GM18951 (cell line): ENCODE results near the gene MEIS1.

ENCODE experiments used
- POLR2A ChIP-seq: IDR thresholded peaks from 4 replicates; pipeline ENCODE4 v1.6.1; 2011; ENCODE audit warnings: mild to moderate bottlenecking; ENCODE audit not compliant: insufficient read length, insufficient read depth; ENCODE audit errors: extremely low read depth
- in situ Hi-C: fragments of 300-500 bp; cut with MboI; formaldehyde crosslinking; loops from one replicate; pipeline ENCODE4 v1.12.0; 2022; ENCODE audit warnings: low sequenced_read_pairs, mixed read lengths, inconsistent platforms; ENCODE audit not compliant: unreplicated experiment

MEIS1 gene

DNA sequence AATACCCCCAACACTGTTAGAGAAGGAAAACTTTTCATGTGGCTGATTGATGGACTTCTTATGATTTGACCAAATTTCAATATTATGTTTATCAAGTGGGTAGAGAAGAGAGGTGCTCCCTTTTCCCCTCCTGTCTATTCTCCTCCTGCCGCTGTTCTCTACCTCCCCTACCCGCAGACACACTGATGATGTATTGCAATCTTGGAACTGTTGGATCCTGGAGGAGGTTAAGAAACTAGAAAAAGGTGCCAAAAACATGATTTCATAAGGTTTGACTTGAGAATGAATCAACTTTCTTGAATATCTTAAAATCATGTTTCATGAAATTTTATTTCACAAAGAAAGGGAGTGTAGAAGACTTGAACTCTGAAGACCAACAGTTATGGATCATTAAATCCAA, 125.8 kb downstream of the MEIS1 start:
- in situ Hi-C loops, result no loop called here
- TF ChIP-seq POLR2A, result no peak

DNA sequence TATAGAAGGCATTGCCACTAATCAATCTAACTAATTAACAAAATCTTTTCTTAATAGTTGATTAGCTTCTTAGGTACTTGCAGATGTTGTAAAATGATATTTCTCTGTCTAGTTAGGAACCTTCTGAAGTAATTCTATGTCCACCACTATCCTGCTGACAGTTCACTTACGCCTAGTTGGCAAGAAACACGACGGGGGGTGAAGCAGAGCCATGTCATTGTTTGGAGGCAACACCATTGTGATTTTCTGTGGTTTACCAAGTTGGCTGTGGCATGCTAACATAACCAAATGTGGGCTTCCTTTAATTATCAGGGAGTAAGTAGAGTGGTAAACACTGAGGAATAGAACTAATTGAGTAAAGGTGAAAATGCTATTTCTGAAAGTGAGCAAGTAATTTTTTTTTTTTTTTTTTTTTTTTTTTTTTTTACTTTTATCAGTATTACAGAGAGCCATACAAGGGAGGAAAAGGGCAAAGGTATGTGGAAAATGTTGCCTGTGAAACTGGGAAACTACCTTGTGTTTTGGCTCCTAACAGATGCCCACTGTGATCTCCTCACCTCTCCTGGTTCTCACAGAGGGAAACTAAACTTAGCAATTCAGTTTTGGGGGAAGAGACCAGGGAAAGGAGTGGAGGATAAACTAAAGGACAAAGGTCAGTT, 126.8 kb downstream of the MEIS1 start:
- no peak for TF ChIP-seq POLR2A
- in situ Hi-C loops, result no loop called here

DNA sequence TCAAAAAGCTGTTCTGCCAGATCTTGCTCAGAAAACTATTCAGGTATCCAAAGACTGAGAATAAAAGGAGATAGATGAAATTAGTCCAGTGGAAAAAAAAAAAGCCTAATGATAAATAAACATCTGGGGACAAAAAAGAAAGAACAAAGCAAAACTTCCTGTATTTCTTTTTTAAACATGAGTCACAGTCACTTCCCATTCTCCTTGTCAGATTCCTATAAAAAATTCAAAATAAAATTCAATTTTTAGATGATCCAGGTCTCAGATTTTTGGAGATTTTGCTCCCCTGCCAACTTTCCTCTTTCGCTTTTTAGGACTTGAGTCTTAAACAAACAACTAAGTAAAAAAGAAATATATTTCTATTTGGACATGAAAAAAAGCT, 127.4 kb downstream of the MEIS1 start:
- no peak for TF ChIP-seq POLR2A
- in situ Hi-C loops, result no loop called here

DNA sequence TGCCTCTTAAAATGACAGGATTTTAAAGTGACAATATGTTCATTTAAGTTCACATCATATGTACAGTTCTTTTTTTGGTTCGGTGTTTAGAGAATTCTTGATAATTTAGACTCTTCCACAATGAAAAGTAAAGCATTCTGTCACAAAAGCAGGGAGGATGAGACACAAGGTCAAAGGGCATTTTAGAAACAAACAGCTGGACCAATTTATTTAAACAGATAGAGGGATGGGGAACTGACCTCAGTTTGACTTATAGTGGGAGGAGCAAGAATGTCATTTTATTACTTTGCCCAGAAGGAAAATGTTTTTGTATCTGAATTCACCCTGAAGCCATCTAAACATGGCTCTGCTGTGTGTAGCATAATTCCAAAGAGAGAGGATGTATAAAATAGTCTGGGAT, 128.5 kb downstream of the MEIS1 start:
- no peak for TF ChIP-seq POLR2A
- in situ Hi-C loops, result no loop called here

DNA sequence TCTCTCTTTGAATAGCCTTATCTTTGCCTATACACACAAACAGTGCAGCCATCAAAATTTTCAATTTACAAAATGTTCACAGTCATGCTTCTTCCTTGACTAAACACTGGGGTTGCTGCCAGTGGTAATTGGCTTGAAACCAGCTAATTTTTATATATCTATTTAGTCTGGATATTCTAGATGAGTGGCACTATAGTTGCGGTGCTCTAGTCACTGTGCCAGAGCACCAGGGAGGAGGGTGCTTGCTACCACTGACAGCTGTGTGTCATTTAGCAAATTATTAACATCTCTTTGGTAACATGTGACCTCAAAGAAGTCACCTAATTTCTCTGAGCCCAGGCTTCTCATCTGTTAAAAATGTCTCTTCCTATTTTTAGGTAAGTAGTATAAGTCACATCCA, 130.4 kb downstream of the MEIS1 start:
- in situ Hi-C loops, result no loop called here
- TF ChIP-seq POLR2A, result no peak

DNA sequence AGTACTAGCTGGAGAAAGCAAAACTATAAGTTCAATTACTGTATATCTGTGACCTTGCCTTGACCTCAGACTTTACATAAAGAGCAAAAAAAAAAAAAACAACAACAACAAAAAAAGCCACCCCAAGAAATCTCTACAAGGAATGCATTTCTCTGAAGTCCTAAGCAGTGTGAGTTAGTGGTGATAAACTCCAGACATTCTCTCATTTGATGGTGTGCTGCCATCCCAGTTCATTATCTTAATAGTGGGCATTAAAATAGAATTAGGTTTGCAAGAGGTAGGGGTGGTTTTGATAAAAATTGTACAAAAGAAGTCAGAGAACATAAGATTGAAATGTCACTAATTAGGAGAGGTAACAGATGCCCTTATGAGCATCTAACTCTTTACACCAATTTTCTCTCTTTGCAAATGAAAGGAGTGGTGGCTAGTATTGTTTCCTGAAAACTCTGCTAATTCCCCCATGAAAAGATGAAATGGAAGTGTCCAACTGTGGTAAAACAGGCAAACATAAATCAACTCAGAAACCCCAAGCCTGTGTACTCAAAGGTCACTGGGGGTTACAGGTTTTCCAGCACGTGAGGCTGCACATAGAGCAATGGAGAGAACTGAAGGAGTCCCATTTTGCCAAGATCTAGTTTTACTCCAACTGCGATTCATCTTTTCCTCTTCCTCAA, 131.9 kb downstream of the MEIS1 start:
- TF ChIP-seq POLR2A, result no peak
- in situ Hi-C loops, result no loop called here

DNA sequence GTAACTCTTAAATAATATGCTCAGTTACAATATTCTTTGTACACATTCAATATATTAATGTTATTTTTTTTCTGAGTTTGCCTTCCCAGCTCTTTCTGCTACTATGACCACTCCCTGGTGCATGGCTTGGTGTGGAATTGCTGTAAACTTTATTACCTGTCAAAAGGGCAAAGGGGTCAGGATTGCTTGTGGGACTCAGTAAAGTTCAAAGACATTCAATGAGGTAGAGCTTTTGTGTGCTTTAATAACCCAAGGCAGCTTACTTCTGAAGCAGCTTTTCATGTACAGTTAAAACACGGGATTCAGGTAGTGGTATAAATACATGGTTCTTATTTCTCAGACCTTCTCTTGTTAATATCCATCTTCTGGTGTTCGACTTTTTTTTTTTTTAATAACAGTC, 132.8 kb downstream of the MEIS1 start:
- in situ Hi-C loops, result no loop called here
- TF ChIP-seq POLR2A, result no peak

DNA sequence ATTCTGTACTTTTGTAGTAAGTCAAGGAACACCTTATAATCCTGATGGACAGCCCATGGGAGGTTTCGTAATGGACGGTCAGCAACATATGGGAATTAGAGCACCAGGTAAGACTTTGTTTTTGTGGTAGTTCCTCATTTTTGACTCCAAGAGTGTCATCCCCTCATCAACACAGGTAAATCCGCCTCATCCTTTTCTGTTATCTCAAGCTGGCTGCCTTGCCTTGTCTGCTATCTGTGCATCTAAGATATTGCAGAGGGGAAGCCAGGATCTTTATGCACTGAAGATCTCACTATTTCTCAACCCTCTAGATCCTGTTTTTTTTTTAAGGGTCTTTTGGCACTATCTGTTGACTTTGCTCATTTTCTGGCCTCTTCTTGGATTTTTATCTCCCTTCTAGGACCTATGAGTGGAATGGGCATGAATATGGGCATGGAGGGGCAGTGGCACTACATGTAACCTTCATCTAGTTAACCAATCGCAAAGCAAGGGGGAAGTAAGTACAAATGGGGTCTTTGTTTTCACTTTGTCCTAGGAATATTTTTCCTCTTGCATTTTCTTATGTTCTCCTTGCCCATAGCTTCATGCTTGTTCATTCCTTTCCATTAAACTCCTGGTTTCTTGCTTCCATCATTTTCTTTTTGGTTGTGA, 133.8 kb downstream of the MEIS1 start:
- TF ChIP-seq POLR2A, result no peak
- in situ Hi-C loops, result no loop called here

DNA sequence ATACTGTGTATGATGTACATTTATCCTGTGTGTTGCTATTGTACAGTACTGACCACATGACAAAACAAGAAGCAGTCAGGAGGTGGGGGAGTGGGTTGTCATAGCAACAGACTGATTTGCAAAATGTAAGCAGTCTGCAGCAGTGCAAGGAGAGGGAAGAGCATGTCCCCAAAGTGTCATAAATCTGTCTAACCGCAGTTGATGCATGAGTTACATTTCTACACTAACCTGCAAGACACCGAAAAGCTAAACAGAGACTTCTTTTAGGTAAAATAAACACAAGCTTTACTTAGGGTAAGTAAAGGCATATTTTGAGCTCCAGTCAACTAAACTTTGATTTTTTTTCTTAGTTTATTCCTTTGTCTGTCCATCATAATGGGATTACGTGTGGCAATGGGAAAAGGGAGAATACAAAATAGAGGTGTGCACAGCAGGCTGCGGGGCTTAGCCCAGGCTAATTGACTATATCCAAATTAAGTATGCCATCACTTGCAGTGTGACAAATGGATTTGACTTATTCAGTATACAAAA, 134.5 kb downstream of the MEIS1 start:
- in situ Hi-C loops, result no loop called here
- no peak for TF ChIP-seq POLR2A

DNA sequence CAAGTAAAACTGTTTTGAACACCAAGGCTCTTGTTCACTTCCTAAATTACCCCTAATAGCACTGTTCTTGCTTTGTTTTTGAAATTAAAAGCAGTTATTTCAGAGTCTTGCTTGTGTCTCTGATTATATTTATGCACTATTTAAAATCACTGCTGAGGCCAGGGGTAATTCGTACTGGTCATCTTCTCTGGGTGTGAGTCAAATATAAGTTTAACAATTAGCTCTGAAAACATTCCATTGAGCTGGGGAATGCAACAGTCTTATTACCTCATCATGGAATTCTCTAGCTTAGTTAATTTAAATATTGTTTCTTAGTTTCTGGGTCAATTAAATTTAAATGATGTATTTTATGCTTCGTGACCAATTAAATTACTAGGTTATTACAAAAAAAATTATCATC, 135.0 kb downstream of the MEIS1 start:
- in situ Hi-C loops, result no loop called here
- TF ChIP-seq POLR2A, result no peak

DNA sequence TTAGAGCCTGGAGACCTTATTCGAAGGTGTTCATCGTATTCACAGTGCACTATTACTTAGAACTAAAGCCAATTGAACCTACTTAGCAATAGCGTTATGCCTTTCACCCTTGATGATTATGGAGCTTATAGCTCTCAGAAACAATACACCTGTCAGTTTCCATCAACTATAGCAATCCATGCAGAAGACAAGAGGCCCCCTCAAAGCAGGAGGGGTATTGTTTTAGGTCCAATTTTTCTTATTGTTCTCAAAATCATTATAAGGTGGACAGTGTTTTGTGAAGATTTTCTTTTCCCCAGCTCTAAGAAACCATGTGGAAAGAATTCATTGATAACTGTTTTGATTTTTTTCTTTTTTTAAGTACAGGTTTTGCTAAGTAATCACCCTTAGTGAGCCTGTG, 135.5 kb downstream of the MEIS1 start:
- in situ Hi-C loops, result no loop called here
- no peak for TF ChIP-seq POLR2A

DNA sequence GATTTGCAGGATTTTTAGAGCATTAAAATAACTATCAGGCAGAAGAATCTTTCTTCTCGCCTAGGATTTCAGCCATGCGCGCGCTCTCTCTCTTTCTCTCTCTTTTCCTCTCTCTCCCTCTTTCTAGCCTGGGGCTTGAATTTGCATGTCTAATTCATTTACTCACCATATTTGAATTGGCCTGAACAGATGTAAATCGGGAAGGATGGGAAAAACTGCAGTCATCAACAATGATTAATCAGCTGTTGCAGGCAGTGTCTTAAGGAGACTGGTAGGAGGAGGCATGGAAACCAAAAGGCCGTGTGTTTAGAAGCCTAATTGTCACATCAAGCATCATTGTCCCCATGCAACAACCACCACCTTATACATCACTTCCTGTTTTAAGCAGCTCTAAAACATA, 137.0 kb downstream of the MEIS1 start:
- in situ Hi-C loops, result no loop called here
- no peak for TF ChIP-seq POLR2A

DNA sequence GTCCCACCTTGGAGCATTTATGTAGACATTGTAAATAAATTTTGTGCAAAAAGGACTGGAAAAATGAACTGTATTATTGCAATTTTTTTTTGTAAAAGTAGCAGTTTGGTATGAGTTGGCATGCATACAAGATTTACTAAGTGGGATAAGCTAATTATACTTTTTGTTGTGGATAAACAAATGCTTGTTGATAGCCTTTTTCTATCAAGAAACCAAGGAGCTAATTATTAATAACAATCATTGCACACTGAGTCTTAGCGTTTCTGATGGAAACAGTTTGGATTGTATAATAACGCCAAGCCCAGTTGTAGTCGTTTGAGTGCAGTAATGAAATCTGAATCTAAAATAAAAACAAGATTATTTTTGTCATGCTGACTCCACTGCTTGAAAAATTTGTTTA, 137.5 kb downstream of the MEIS1 start:
- TF ChIP-seq POLR2A, result no peak

DNA sequence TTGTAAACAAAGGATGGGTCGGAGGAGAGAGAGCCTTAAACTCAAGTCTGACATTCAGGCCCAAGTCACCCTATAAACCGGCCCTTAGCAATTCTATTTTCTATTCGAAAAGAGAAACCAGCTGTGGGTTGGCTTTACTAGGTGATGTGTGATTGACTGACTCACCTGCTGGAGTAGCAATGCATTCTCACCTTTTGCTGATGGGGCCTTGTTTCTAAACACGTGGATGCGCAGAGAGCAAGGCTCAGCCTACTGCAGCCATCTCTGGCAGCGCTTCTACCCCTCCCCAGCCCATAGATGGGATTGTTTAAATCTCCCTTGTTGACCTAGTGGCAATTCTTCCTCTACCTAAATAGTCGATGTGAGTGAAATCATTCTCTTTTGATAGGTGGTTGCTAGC, 138.5 kb downstream of the MEIS1 start:
- in situ Hi-C loops, result no loop called here
- TF ChIP-seq POLR2A, result no peak

More for the DNA sequence above, 137.5 kb downstream of the MEIS1 start:
- in situ Hi-C loops, result no loop called here
